HL-60 (cell line): ENCODE results near the gene AMZ1.

Experiments
- DNase-seq, 2 experiments: peaks; one replicate each; pipeline ENCODE4 v3.0.0-alpha.2; 2010 to 2020; ENCODE audit warnings: low read depth in 1 of 2, low spot score in 1 of 2
- H3K27ac ChIP-seq: fragments of 250-450 bp; sonication (Bioruptor Pico); replicated peaks from 2 replicates; pipeline ENCODE4 v1.5.1; 2020; ENCODE audit warnings: mild to moderate bottlenecking, moderate library complexity
- H3K27me3 ChIP-seq: fragments of 250-450 bp; sonication (Bioruptor Pico); 2 replicates; pipeline ENCODE4 v1.5.1; 2021; ENCODE audit warnings: mild to moderate bottlenecking, moderate library complexity; ENCODE audit not compliant: insufficient read depth, poor library complexity, severe bottlenecking
- H3K4me3 ChIP-seq: replicated peaks from 2 replicates; pipeline ENCODE4 v1.5.1; 2011; ENCODE audit warnings: mild to moderate bottlenecking, control low read depth, low read length; ENCODE audit not compliant: insufficient read depth
- CTCF ChIP-seq: IDR thresholded peaks from one replicate; pipeline ENCODE4 v1.5.1; 2011; ENCODE audit warnings: low read length, control low read depth, inconsistent platforms; ENCODE audit not compliant: insufficient read depth
- GABPA ChIP-seq: IDR thresholded peaks from 2 replicates; pipeline ENCODE4 v1.6.1; 2012; ENCODE audit warnings: low read depth
- POLR2AphosphoS5 ChIP-seq: IDR thresholded peaks from 2 replicates; pipeline ENCODE4 v1.6.1; 2012; ENCODE audit warnings: low read depth
- REST ChIP-seq: IDR thresholded peaks from 2 replicates; pipeline ENCODE4 v1.6.1; 2012; ENCODE audit warnings: low read depth; ENCODE audit not compliant: insufficient replicate concordance
- SPI1 ChIP-seq: IDR thresholded peaks from 2 replicates; pipeline ENCODE4 v1.6.1; 2012; ENCODE audit warnings: low read depth, mild to moderate bottlenecking, borderline replicate concordance

The AMZ1 gene

GRCh38 chr7:2639695-2640481, 48.1 kb upstream of the AMZ1 start:
- no peak for DNase-seq
- TF ChIP-seq GABPA: no peak
- TF ChIP-seq SPI1: no peak
- no peak for TF ChIP-seq POLR2AphosphoS5
- TF ChIP-seq REST: no peak
- no peak for TF ChIP-seq CTCF
- H3K4me3 ChIP-seq: no peak overlapping the region
- H3K27ac ChIP-seq: no peak overlapping the region; the same call in 1 of the 2 replicates
- H3K27me3 ChIP-seq: no peaks in the 10 kb centered on the region

- Histone ChIP-seq H3K27me3 (no peaks in the 10 kb centered on the region), H3K4me3 (no peak overlapping the region), H3K27ac (peak overlapping the region; percentile 81)
- DNase-seq: no peak
- TF ChIP-seq GABPA (no peak), POLR2AphosphoS5 (no peak), REST (no peak), CTCF (no peak), SPI1 (no peak)
These were observed 47.5 kb upstream of the AMZ1 start for GRCh38 chr7:2640482-2640830.

- TF ChIP-seq SPI1 (no peak), CTCF (no peak), REST (no peak), GABPA (no peak), POLR2AphosphoS5 (no peak)
- Histone ChIP-seq H3K4me3 (no peak overlapping the region), H3K27me3 (no peaks in the 10 kb centered on the region), H3K27ac (peak overlapping the region; percentile 81)
- no peak for DNase-seq
These were observed 47.1 kb upstream of the AMZ1 start for GRCh38 chr7:2640846-2641316.
